Thyroid gland (tissue), 4 donors: Measurements from ENCODE around the gene ARTN.

Source experiments
- CTCF ChIP-seq, 6 experiments: fragments of 200-600 bp in 3 of 6; fragments of 450-650 bp in 3 of 6; sonication (generic) in 3 of 6; IDR thresholded peaks; one replicate each; pipeline ENCODE4 v1.5.1; 2016 to 2019; ENCODE audit warnings: antibody characterized with exemption in 6 of 6, mild to moderate bottlenecking in 2 of 6, inconsistent platforms in 1 of 6, moderate library complexity in 1 of 6
- POLR2A ChIP-seq, 2 donors: fragments of 450-650 bp; IDR thresholded peaks; one replicate each; pipeline ENCODE4 v1.6.1; 2017; ENCODE audit warnings: antibody characterized with exemption in 2 of 2, mild to moderate bottlenecking in 2 of 2, moderate library complexity in 1 of 2

GRCh38 chr1:43902058-43902831 lies 31.4 kb upstream of the ARTN start:
- TF ChIP-seq CTCF (IDR thresholded peaks at IDR 0.05) (no peak), POLR2A (IDR thresholded peaks at IDR 0.05) (no peak)
